GM11168 (cell line): ENCODE data around the gene WFIKKN2.
"Not testable (repeated sequence)": the region's sequence is repeated elsewhere in the genome, so short reads cannot be mapped to it uniquely, and the experiment has no call there.

Source experiments
- in situ Hi-C: fragments of 300-500 bp; cut with MboI; formaldehyde crosslinking; loops from one replicate; pipeline ENCODE4 v1.12.0; 2022; ENCODE audit warnings: low sequenced_read_pairs; ENCODE audit not compliant: unreplicated experiment

WFIKKN2 gene

GRCh38 chr17:50868140-50868438, 32.7 kb downstream of the WFIKKN2 start:
- in situ Hi-C loops = no loop called here

GRCh38 chr17:50868602-50869001, 33.2 kb downstream of the WFIKKN2 start:
- in situ Hi-C loops = no loop called here

- in situ Hi-C loops = no loop called here
Measured at GRCh38 chr17:50871364-50871763, 36.0 kb downstream of the WFIKKN2 start.

GRCh38 chr17:50871898-50872297, 36.5 kb downstream of the WFIKKN2 start:
- in situ Hi-C loops = no loop called here

GRCh38 chr17:50872710-50873424, 37.5 kb downstream of the WFIKKN2 start:
- in situ Hi-C loops = no loop called here

GRCh38 chr17:50875074-50875473, 39.7 kb downstream of the WFIKKN2 start:
- in situ Hi-C loops = no loop called here

- in situ Hi-C loops = not testable (repeated sequence)
Measured at GRCh38 chr17:50877042-50877441, 41.7 kb downstream of the WFIKKN2 start.

- in situ Hi-C loops = no loop called here
Measured at GRCh38 chr17:50877838-50878237, 42.5 kb downstream of the WFIKKN2 start.

- in situ Hi-C loops = no loop called here
Measured at GRCh38 chr17:50879086-50879485, 43.7 kb downstream of the WFIKKN2 start.

- in situ Hi-C loops = no loop called here
Measured at GRCh38 chr17:50881182-50881581, 45.8 kb downstream of the WFIKKN2 start.

- in situ Hi-C loops = no loop called here
Measured at GRCh38 chr17:50882851-50883250, 47.5 kb downstream of the WFIKKN2 start.

- in situ Hi-C loops = no loop called here
Measured at GRCh38 chr17:50883850-50884438, 48.6 kb downstream of the WFIKKN2 start.

GRCh38 chr17:50884439-50885311, 49.3 kb downstream of the WFIKKN2 start:
- in situ Hi-C loops = no loop called here

GRCh38 chr17:50887705-50888245, 52.4 kb downstream of the WFIKKN2 start:
- in situ Hi-C loops = no loop called here

- in situ Hi-C loops = no loop called here
Measured at GRCh38 chr17:50889528-50890118, 54.2 kb downstream of the WFIKKN2 start.

GRCh38 chr17:50890675-50891516, 55.5 kb downstream of the WFIKKN2 start:
- in situ Hi-C loops = no loop called here

- in situ Hi-C loops = no loop called here
Measured at GRCh38 chr17:50891577-50891989, 56.2 kb downstream of the WFIKKN2 start.
